Measurements from ENCODE around the gene WNT16. TPM values are rescaled to one million over a fixed set of nuclear protein-coding genes. Genes with fewer than 3 reads are reported as not detected.
"Not testable (repeated sequence)": the region's sequence is repeated elsewhere in the genome, so short reads cannot be mapped to it uniquely, and the experiment has no call there.

Gene WNT16
- total RNA-seq, 1 experiment from 2014 or later, result 0.39 TPM

DNA sequence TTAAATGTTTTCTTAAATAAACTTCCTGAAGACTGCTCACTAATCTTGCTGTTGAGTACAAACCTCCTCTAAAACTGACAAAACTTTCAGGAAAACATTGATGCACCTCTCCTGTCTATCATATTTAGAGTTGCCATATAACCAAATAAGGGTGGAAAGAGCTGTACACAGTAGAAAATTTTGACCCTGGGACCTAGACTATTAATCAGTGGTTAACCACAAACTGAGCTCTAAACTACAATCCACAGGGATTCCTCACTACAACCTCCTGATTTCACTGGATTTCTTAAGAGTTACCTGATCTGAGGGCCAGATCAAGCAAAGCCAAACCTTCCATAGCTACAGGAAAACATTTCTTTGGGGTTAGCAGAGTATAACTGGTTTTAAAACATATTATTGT lies 39.9 kb upstream of the WNT16 start:
- no peak for ATAC-seq
- no TSS peak for BruUV-seq (replicated peaks)
- in situ Hi-C loops (cut with HindIII; ENCODE audit: low pct_unique_long_range_greater_than_20kb, low sequenced_read_pairs), result no loop called here

GRCh38 chr7:121289930-121290329 lies 38.9 kb upstream of the WNT16 start:
- H3K27ac ChIP-seq (ENCODE audit: low read length); intact Hi-C loops (cut with micrococcal nuclease; ENCODE audit: unreplicated experiment); H3K4me3 ChIP-seq (ENCODE audit: low read depth in 2 of 2, low read length in 2 of 2); H3K4me1 ChIP-seq (ENCODE audit: control insufficient read depth, insufficient read depth, low read length); CTCF ChIA-PET; BruUV-seq (replicated peaks); H3K9me3 ChIP-seq (ENCODE audit: control insufficient read depth, insufficient read depth, low read depth, low read length); H3K27me3 ChIP-seq (ENCODE audit: control insufficient read depth, insufficient read depth, low read length); DNase-seq (ENCODE audit: low read depth, low spot score); in situ Hi-C loops (cut with HindIII; ENCODE audit: low pct_unique_long_range_greater_than_20kb, low sequenced_read_pairs); ATAC-seq; H3K36me3 ChIP-seq (ENCODE audit: control insufficient read depth, insufficient read depth, low read length); POLR2A ChIA-PET: not testable (repeated sequence)

More for the DNA sequence above, 39.9 kb upstream of the WNT16 start:
- TF ChIP-seq REST (IDR thresholded peaks at IDR 0.05; ENCODE audit: insufficient read depth in 1 of 2, low read depth in 2 of 2, low read length in 1 of 2), result no peak
- TF ChIP-seq POLR2AphosphoS5 (IDR thresholded peaks at IDR 0.05; ENCODE audit: low read depth, low read length), result no peak
- TF ChIP-seq SIN3A (IDR thresholded peaks at IDR 0.05; ENCODE audit: borderline replicate concordance, insufficient read depth, low read depth, low read length), result no peak
- TF ChIP-seq TCF7L2 (IDR thresholded peaks at IDR 0.05; ENCODE audit: low read depth, low read length), result no peak
- TF ChIP-seq, protein P1, sequence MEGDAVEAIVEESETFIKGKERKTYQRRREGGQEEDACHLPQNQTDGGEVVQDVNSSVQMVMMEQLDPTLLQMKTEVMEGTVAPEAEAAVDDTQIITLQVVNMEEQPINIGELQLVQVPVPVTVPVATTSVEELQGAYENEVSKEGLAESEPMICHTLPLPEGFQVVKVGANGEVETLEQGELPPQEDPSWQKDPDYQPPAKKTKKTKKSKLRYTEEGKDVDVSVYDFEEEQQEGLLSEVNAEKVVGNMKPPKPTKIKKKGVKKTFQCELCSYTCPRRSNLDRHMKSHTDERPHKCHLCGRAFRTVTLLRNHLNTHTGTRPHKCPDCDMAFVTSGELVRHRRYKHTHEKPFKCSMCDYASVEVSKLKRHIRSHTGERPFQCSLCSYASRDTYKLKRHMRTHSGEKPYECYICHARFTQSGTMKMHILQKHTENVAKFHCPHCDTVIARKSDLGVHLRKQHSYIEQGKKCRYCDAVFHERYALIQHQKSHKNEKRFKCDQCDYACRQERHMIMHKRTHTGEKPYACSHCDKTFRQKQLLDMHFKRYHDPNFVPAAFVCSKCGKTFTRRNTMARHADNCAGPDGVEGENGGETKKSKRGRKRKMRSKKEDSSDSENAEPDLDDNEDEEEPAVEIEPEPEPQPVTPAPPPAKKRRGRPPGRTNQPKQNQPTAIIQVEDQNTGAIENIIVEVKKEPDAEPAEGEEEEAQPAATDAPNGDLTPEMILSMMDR (IDR thresholded peaks at IDR 0.05), result no peak
- no peak overlapping the region for H3K27ac ChIP-seq (ENCODE audit: low read length)
- H3K4me1 ChIP-seq (ENCODE audit: control insufficient read depth, insufficient read depth, low read length), result no peaks in the 10 kb centered on the region
- DNase-seq (ENCODE audit: low read depth, low spot score), result no peak
- no peaks in the 10 kb centered on the region for H3K36me3 ChIP-seq (ENCODE audit: control insufficient read depth, insufficient read depth, low read length)
- intact Hi-C loops (cut with micrococcal nuclease; ENCODE audit: unreplicated experiment), result no loop called here
- ChIA-PET POLR2A (no interaction called here), CTCF (no interaction called here)
- no peaks in the 10 kb centered on the region for H3K9me3 ChIP-seq (ENCODE audit: control insufficient read depth, insufficient read depth, low read depth, low read length)
- no peaks in the 10 kb centered on the region for H3K27me3 ChIP-seq (ENCODE audit: control insufficient read depth, insufficient read depth, low read length)
- no peak overlapping the region for H3K4me3 ChIP-seq (ENCODE audit: low read depth in 2 of 2, low read length in 2 of 2)

DNA sequence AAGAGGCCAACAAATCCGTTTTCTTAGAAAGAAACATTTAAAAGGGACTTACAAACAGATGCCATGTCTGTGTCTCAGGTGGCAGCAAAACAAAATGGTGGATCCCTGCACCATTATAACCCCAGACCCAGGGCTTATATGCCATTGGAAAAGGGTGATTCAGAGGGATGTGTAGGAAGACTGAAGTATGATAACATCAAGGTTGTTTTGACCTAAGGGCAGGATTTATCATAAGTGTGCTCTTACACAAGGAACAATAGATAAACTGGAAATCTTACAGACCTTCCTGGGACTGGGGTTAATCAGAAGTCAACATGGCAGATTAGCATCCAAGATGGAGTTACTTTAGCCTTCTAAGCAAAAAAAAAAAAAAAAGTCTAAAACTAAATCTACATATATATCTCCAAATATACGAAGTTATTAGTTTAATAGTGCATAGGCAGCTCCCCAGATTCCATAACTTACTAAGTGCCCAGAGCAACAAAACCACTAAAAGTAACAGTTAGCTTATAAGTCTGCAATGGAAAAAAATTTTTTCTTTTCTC lies 34.3 kb upstream of the WNT16 start:
- BruUV-seq (replicated peaks), result no TSS peak
- ChIA-PET CTCF (no interaction called here), POLR2A (no interaction called here)
- DNase-seq (ENCODE audit: low read depth, low spot score) (no peak), ATAC-seq (no peak)
- Histone ChIP-seq H3K36me3 (ENCODE audit: control insufficient read depth, insufficient read depth, low read length) (no peaks in the 10 kb centered on the region), H3K9me3 (ENCODE audit: control insufficient read depth, insufficient read depth, low read depth, low read length) (no peaks in the 10 kb centered on the region), H3K27me3 (ENCODE audit: control insufficient read depth, insufficient read depth, low read length) (no peaks in the 10 kb centered on the region), H3K4me3 (ENCODE audit: low read depth in 2 of 2, low read length in 2 of 2) (no peak overlapping the region), H3K27ac (ENCODE audit: low read length) (no peak overlapping the region), H3K4me1 (ENCODE audit: control insufficient read depth, insufficient read depth, low read length) (peaks cover 13% of the 10 kb centered on the region; the same call in 1 of the 2 replicates)
- in situ Hi-C loops (cut with HindIII; ENCODE audit: low pct_unique_long_range_greater_than_20kb, low sequenced_read_pairs) (no loop called here), intact Hi-C loops (cut with micrococcal nuclease; ENCODE audit: unreplicated experiment) (no loop called here)
- TF ChIP-seq TCF7L2 (IDR thresholded peaks at IDR 0.05; ENCODE audit: low read depth, low read length) (no peak), REST (IDR thresholded peaks at IDR 0.05; ENCODE audit: insufficient read depth in 1 of 2, low read depth in 2 of 2, low read length in 1 of 2) (no peak), SIN3A (IDR thresholded peaks at IDR 0.05; ENCODE audit: borderline replicate concordance, insufficient read depth, low read depth, low read length) (no peak), POLR2AphosphoS5 (IDR thresholded peaks at IDR 0.05; ENCODE audit: low read depth, low read length) (no peak)
- TF ChIP-seq, protein P1 (IDR thresholded peaks at IDR 0.05), result no peak
